HepG2 (cell line): Measurements from ENCODE around the gene PIM1.

ENCODE experiments used
- AFF4 ChIP-seq: sonication (generic); formaldehyde crosslinking; IDR thresholded peaks from 2 replicates; pipeline ENCODE4 v1.4.0; 2020; ENCODE audit warnings: missing genetic modification reagents
- AKAP8 ChIP-seq: sonication (generic); formaldehyde crosslinking; IDR thresholded peaks from 2 replicates; pipeline ENCODE4 v1.5.1; 2020; ENCODE audit warnings: mild to moderate bottlenecking, missing genetic modification reagents
- EEA1 ChIP-seq: sonication (generic); formaldehyde crosslinking; IDR thresholded peaks from 2 replicates; pipeline ENCODE4 v1.5.1; 2020; ENCODE audit warnings: mild to moderate bottlenecking, missing genetic modification reagents, borderline replicate concordance
- FOXJ3 ChIP-seq: sonication (generic); formaldehyde crosslinking; IDR thresholded peaks from 2 replicates; pipeline ENCODE4 v1.4.0; 2020; ENCODE audit warnings: missing genetic modification reagents, mild to moderate bottlenecking, borderline replicate concordance
- HNRNPUL1 ChIP-seq: fragments of 200-400 bp; formaldehyde crosslinking; IDR thresholded peaks from 2 replicates; pipeline ENCODE4 v1.6.1; 2017; ENCODE audit warnings: low read depth, mild to moderate bottlenecking, low read length, moderate library complexity
- JUND ChIP-seq: sonication (generic); formaldehyde crosslinking; IDR thresholded peaks from 2 replicates; pipeline ENCODE4 v1.8.0; 2022; ENCODE audit warnings: mild to moderate bottlenecking, missing genetic modification reagents
- PAWR ChIP-seq: sonication (generic); formaldehyde crosslinking; IDR thresholded peaks from 2 replicates; pipeline ENCODE4 v1.4.0; 2020; ENCODE audit warnings: missing genetic modification reagents, mild to moderate bottlenecking, borderline replicate concordance
- PHF8 ChIP-seq: sonication (generic); formaldehyde crosslinking; IDR thresholded peaks from 2 replicates; pipeline ENCODE4 v1.5.0; 2020; ENCODE audit warnings: missing genetic modification reagents
- SUZ12 ChIP-seq: fragments of 150-350 bp; IDR thresholded peaks from 2 replicates; pipeline ENCODE4 v1.6.1; 2014; ENCODE audit warnings: low read depth, low read length
- ZFP91 ChIP-seq: sonication (generic); formaldehyde crosslinking; IDR thresholded peaks from 2 replicates; pipeline ENCODE4 v1.9.0; 2022; ENCODE audit warnings: missing genetic modification reagents, mild to moderate bottlenecking, borderline replicate concordance
- TF ChIP-seq, protein P1 (sequence below): sonication (generic); IDR thresholded peaks from 2 replicates; pipeline ENCODE4 v1.6.1; 2016; ENCODE audit warnings: low read depth, borderline replicate concordance
- TF ChIP-seq, protein P2 (sequence below): sonication (generic); formaldehyde crosslinking; IDR thresholded peaks from 2 replicates; pipeline ENCODE4 v1.8.0; 2022; ENCODE audit warnings: mild to moderate bottlenecking, missing genetic modification reagents; ENCODE audit not compliant: insufficient replicate concordance

GRCh38 chr6:37140145-37140544 is 29.8 kb upstream of the PIM1 start:
- TF ChIP-seq HNRNPUL1 (no peak), AFF4 (CRISPR knock-in tag) (no peak), JUND (no peak), SUZ12 (no peak), PAWR (no peak), PHF8 (CRISPR knock-in tag) (no peak), FOXJ3 (CRISPR knock-in tag) (no peak), EEA1 (no peak), AKAP8 (CRISPR knock-in tag) (no peak), ZFP91 (no peak)
- TF ChIP-seq, protein P1, sequence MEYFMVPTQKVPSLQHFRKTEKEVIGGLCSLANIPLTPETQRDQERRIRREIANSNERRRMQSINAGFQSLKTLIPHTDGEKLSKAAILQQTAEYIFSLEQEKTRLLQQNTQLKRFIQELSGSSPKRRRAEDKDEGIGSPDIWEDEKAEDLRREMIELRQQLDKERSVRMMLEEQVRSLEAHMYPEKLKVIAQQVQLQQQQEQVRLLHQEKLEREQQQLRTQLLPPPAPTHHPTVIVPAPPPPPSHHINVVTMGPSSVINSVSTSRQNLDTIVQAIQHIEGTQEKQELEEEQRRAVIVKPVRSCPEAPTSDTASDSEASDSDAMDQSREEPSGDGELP = no peak
- TF ChIP-seq, protein P2, sequence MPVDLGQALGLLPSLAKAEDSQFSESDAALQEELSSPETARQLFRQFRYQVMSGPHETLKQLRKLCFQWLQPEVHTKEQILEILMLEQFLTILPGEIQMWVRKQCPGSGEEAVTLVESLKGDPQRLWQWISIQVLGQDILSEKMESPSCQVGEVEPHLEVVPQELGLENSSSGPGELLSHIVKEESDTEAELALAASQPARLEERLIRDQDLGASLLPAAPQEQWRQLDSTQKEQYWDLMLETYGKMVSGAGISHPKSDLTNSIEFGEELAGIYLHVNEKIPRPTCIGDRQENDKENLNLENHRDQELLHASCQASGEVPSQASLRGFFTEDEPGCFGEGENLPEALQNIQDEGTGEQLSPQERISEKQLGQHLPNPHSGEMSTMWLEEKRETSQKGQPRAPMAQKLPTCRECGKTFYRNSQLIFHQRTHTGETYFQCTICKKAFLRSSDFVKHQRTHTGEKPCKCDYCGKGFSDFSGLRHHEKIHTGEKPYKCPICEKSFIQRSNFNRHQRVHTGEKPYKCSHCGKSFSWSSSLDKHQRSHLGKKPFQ (CRISPR knock-in tag) = no peak
